Measurements from ENCODE around the gene ASB1. TPM values are rescaled to one million over a fixed set of nuclear protein-coding genes. Genes with fewer than 3 reads are reported as not detected.

ASB1 gene
- total and polyA plus RNA-seq, 10 of the 15 experiments (the other 5 are each of a cell fraction or from before 2014, with no cell fraction given) = 5.2 to 31.2 (median 25.8) TPM

DNA sequence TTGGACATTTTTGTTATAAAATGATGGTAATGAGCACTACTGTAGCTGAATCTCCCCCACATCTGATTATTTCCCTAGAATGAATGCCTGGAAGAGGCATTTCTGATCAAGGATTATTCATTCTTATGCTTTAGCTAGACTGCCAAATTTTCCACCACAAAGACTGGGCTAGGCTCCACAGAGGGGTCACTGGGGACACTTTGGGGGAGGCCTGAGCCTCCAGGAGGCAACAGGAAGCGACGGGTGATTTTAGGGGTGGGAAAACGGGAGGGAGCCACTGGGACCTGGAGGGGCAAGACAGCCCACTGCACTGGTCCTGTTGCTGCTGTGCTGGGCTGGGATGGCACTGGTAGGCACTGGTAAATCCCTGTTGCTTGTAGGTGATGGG is 2.4 kb upstream of the ASB1 start (continued):
- TF ChIP-seq, protein P1, sequence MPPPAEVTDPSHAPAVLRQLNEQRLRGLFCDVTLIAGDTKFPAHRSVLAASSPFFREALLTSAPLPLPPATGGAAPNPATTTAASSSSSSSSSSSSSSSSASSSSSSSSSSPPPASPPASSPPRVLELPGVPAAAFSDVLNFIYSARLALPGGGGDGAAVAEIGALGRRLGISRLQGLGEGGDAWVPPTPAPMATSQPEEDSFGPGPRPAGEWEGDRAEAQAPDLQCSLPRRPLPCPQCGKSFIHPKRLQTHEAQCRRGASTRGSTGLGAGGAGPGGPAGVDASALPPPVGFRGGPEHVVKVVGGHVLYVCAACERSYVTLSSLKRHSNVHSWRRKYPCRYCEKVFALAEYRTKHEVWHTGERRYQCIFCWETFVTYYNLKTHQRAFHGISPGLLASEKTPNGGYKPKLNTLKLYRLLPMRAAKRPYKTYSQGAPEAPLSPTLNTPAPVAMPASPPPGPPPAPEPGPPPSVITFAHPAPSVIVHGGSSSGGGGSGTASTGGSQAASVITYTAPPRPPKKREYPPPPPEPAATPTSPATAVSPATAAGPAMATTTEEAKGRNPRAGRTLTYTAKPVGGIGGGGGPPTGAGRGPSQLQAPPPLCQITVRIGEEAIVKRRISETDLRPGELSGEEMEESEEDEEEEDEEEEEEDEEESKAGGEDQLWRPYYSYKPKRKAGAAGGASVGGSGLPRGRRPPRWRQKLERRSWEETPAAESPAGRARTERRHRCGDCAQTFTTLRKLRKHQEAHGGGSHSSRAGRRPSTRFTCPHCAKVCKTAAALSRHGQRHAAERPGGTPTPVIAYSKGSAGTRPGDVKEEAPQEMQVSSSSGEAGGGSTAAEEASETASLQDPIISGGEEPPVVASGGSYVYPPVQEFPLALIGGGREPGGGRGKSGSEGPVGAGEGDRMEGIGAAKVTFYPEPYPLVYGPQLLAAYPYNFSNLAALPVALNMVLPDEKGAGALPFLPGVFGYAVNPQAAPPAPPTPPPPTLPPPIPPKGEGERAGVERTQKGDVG (CRISPR knock-in tag; IDR thresholded peaks at IDR 0.05) = no peak
- TF ChIP-seq ESRRA (IDR thresholded peaks at IDR 0.05; ENCODE audit: low read length) = no peak

DNA sequence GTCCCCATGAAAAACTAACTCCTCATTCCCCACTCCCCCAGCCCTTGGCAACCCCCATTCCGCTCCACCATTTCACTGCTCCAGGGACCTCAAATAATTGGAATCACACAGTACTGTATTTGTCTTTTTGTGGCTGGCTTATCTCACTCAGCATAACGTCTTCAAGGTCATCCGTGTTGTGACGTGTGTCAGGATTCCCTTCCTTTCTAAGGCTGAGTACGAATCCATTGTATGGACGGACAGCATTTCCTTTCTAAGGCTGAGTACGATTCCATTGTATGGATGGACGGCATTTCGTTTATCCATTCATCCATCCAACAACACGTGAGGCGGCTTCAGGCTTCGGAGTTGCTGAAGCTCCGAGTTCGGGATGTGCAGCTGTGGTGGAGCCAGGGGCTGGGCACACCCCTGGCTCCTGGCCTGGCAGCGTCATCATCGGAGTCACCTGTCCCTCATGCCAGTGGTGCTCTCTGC is 1.2 kb upstream of the ASB1 start:
- no peak for FAIRE-seq

More for the DNA sequence above, 1.2 kb upstream of the ASB1 start:
- Histone ChIP-seq H3K9ac (ENCODE audit: control insufficient read depth, insufficient read depth, low read length) (no peak overlapping the region), H3K36me3 (ENCODE audit: control insufficient read depth in 2 of 2, insufficient read depth in 2 of 2, low read length in 1 of 2) (no peaks in the 10 kb centered on the region; a peak in 1 of 4 replicates), H4K20me1 (ENCODE audit: control insufficient read depth, insufficient read depth) (no peaks in the 10 kb centered on the region), H3K27me3 (replicated peaks in 1 of 2; ENCODE audit: control insufficient read depth in 2 of 2, insufficient read depth in 2 of 2, low read length in 1 of 2) (no peaks in the 10 kb centered on the region), H3K27ac (ENCODE audit: control insufficient read depth, insufficient read depth) (no peak overlapping the region), H3K9me3 (replicated peaks; ENCODE audit: control insufficient read depth, insufficient read depth, low read length) (no peaks in the 10 kb centered on the region; the same call in 2 of the 3 replicates), H3K79me2 (ENCODE audit: control insufficient read depth, insufficient read depth, low read length) (peaks cover 33% of the 10 kb centered on the region), H2AFZ (ENCODE audit: control insufficient read depth, low read depth, low read length) (no peak overlapping the region; the same call in 1 of the 2 replicates), H3K4me3 (0 out of 2 replicates have a peak overlapping the region, but pooled peaks have one; percentile 95), H3K4me2 (ENCODE audit: control insufficient read depth, insufficient read depth) (peak overlapping the region; percentile 70), H3K4me1 (ENCODE audit: control insufficient read depth, insufficient read depth, low read length) (peaks cover 11% of the 10 kb centered on the region; the same call in 1 of the 2 replicates)
- intact Hi-C loops (cut with micrococcal nuclease; ENCODE audit: unreplicated experiment) (no loop called here), in situ Hi-C loops (cut with MboI) (no loop called here)
- ChIA-PET POLR2A (no interaction called here), SMC1A (ENCODE audit: uncharacterized antibody, unreplicated experiment) (no interaction called here), CTCF (no interaction called here), RAD21 (ENCODE audit: unreplicated experiment) (no interaction called here)
- ATAC-seq = no peak
- no TSS peak for BruUV-seq (replicated peaks)
- DNase-seq (ENCODE audit: low read depth, low spot score) = no peak
- 89% methylated on average over 16 of the region's 16 CpGs for WGBS (ENCODE audit: insufficient coverage, insufficient replicate concordance, low lambda C conversion rate, missing lambda C conversion rate)
- TF ChIP-seq ZNF217 (IDR thresholded peaks at IDR 0.05) (no peak), SMARCA5 (IDR thresholded peaks at IDR 0.05) (no peak), NR2C1 (IDR thresholded peaks at IDR 0.05) (no peak), ZNF24 (IDR thresholded peaks at IDR 0.05) (no peak), SPI1 (IDR thresholded peaks at IDR 0.05; ENCODE audit: borderline replicate concordance, insufficient read depth, low read depth, low read length) (no peak), TCF3 (IDR thresholded peaks at IDR 0.05; ENCODE audit: borderline replicate concordance, insufficient read depth, low read depth, low read length) (no peak), MEF2B (IDR thresholded peaks at IDR 0.05; ENCODE audit: partially characterized antibody, poor library complexity, severe bottlenecking) (no peak), BHLHE40 (IDR thresholded peaks at IDR 0.05; ENCODE audit: borderline replicate concordance in 1 of 2, low read depth in 2 of 2, low read length in 1 of 2) (no peak), SREBF2 (IDR thresholded peaks at IDR 0.05; ENCODE audit: low read length) (no peak), ZNF274 (IDR thresholded peaks at IDR 0.05; ENCODE audit: insufficient read depth, insufficient read length) (no peak), YY1 (IDR thresholded peaks at IDR 0.05; ENCODE audit: low read depth, low read length) (no peak)
- TF ChIP-seq, protein P2, sequence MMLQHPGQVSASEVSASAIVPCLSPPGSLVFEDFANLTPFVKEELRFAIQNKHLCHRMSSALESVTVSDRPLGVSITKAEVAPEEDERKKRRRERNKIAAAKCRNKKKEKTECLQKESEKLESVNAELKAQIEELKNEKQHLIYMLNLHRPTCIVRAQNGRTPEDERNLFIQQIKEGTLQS (IDR thresholded peaks at IDR 0.05; ENCODE audit: borderline replicate concordance, extremely low read depth, low read depth, low read length) = no peak
- TF ChIP-seq, protein P3, sequence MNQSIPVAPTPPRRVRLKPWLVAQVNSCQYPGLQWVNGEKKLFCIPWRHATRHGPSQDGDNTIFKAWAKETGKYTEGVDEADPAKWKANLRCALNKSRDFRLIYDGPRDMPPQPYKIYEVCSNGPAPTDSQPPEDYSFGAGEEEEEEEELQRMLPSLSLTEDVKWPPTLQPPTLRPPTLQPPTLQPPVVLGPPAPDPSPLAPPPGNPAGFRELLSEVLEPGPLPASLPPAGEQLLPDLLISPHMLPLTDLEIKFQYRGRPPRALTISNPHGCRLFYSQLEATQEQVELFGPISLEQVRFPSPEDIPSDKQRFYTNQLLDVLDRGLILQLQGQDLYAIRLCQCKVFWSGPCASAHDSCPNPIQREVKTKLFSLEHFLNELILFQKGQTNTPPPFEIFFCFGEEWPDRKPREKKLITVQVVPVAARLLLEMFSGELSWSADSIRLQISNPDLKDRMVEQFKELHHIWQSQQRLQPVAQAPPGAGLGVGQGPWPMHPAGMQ (IDR thresholded peaks at IDR 0.05; ENCODE audit: borderline replicate concordance) = no peak
- TF ChIP-seq, protein P4, sequence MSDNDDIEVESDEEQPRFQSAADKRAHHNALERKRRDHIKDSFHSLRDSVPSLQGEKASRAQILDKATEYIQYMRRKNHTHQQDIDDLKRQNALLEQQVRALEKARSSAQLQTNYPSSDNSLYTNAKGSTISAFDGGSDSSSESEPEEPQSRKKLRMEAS (IDR thresholded peaks at IDR 0.05; ENCODE audit: low read depth, low read length) = no peak
- TF ChIP-seq, protein P5, sequence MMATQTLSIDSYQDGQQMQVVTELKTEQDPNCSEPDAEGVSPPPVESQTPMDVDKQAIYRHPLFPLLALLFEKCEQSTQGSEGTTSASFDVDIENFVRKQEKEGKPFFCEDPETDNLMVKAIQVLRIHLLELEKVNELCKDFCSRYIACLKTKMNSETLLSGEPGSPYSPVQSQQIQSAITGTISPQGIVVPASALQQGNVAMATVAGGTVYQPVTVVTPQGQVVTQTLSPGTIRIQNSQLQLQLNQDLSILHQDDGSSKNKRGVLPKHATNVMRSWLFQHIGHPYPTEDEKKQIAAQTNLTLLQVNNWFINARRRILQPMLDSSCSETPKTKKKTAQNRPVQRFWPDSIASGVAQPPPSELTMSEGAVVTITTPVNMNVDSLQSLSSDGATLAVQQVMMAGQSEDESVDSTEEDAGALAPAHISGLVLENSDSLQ (IDR thresholded peaks at IDR 0.05) = no peak

Data from GM12878 (cell line).